GM23338 (cell line): ENCODE measurements around the gene CCDC91. TPM values are rescaled to one million over a fixed set of nuclear protein-coding genes. Genes with fewer than 3 reads are reported as not detected.

Experiments
- ATAC-seq: fragments of 200-7000 bp; cut with Tn5 transposase; 3 replicates; pipeline ENCODE4 v1.9.1; 2020
- DNase-seq: peaks from one replicate; pipeline ENCODE4 v3.0.0-alpha.2; 2015; ENCODE audit warnings: low spot score
- H2AFZ ChIP-seq: fragments of 200-600 bp; sonication (generic); 2 replicates; pipeline ENCODE4 v1.8.0; 2016; ENCODE audit warnings: antibody characterized with exemption, mild to moderate bottlenecking, moderate library complexity
- H3F3A ChIP-seq: fragments of 200-600 bp; sonication (generic); replicated peaks from 2 replicates; pipeline ENCODE4 v1.8.0; 2017; ENCODE audit warnings: antibody characterized with exemption, mixed run types, low read depth
- H3K27ac ChIP-seq: fragments of 200-600 bp; sonication (generic); 2 replicates; pipeline ENCODE4 v1.6.1; 2016; ENCODE audit warnings: low read depth
- H3K27me3 ChIP-seq: fragments of 200-600 bp; sonication (generic); 2 replicates; pipeline ENCODE4 v1.8.0; 2016; ENCODE audit warnings: mild to moderate bottlenecking, mixed run types, moderate library complexity; ENCODE audit not compliant: insufficient read depth
- H3K36me3 ChIP-seq: fragments of 200-600 bp; sonication (generic); 2 replicates; pipeline ENCODE4 v1.8.0; 2016; ENCODE audit warnings: mild to moderate bottlenecking; ENCODE audit not compliant: insufficient read depth
- H3K4me1 ChIP-seq: fragments of 200-600 bp; sonication (generic); 2 replicates; pipeline ENCODE4 v1.8.0; 2016; ENCODE audit warnings: mild to moderate bottlenecking, moderate library complexity; ENCODE audit not compliant: insufficient read depth
- H3K4me2 ChIP-seq: fragments of 200-600 bp; sonication (generic); 2 replicates; pipeline ENCODE4 v1.7.1; 2017; ENCODE audit warnings: mixed run types
- H3K4me3 ChIP-seq: fragments of 200-600 bp; sonication (generic); 2 replicates; pipeline ENCODE4 v1.6.1; 2016; ENCODE audit warnings: mixed run types
- H3K79me2 ChIP-seq: fragments of 200-600 bp; sonication (generic); replicated peaks from 2 replicates; pipeline ENCODE4 v1.8.0; 2017; ENCODE audit warnings: mild to moderate bottlenecking; ENCODE audit not compliant: insufficient read depth
- H3K9me2 ChIP-seq: fragments of 200-600 bp; sonication (generic); 2 replicates; pipeline ENCODE4 v1.8.0; 2017; ENCODE audit not compliant: insufficient read depth
- H4K20me1 ChIP-seq: fragments of 200-600 bp; sonication (generic); replicated peaks from 2 replicates; pipeline ENCODE4 v1.8.0; 2017; ENCODE audit warnings: mild to moderate bottlenecking; ENCODE audit not compliant: insufficient read depth
- H3K27ac Mint-ChIP-seq: 2 replicates; pipeline ENCODE4 v1.8.0; 2020; ENCODE audit warnings: inconsistent platforms, mild to moderate bottlenecking, moderate library complexity, mixed read lengths
- H3K27me3 Mint-ChIP-seq: 3 replicates; pipeline ENCODE4 v1.8.0; 2022; ENCODE audit warnings: low read depth, mild to moderate bottlenecking, moderate library complexity, mixed read lengths, inconsistent platforms; ENCODE audit not compliant: insufficient read depth, poor library complexity
- H3K36me3 Mint-ChIP-seq: 3 replicates; pipeline ENCODE4 v1.8.0; 2021; ENCODE audit warnings: low read depth, mild to moderate bottlenecking, inconsistent platforms, moderate library complexity, mixed read lengths
- H3K4me1 Mint-ChIP-seq: 3 replicates; pipeline ENCODE4 v1.8.0; 2020; ENCODE audit warnings: mild to moderate bottlenecking, inconsistent platforms, mixed read lengths
- H3K4me3 Mint-ChIP-seq: 3 replicates; pipeline ENCODE4 v1.8.0; 2021; ENCODE audit warnings: moderate library complexity, mild to moderate bottlenecking, inconsistent platforms, mixed read lengths
- H3K9me3 Mint-ChIP-seq: 3 replicates; pipeline ENCODE4 v1.8.0; 2020; ENCODE audit warnings: moderate library complexity, mild to moderate bottlenecking, inconsistent platforms, mixed read lengths
- EZH2 ChIP-seq: fragments of 200-600 bp; sonication (generic); IDR thresholded peaks from one replicate; pipeline ENCODE4 v1.8.0; 2017; ENCODE audit warnings: antibody characterized with exemption, mild to moderate bottlenecking, low read depth; ENCODE audit not compliant: unreplicated experiment
- EZH2phosphoT487 ChIP-seq: fragments of 200-600 bp; sonication (generic); IDR thresholded peaks from one replicate; pipeline ENCODE4 v1.8.1; 2018; ENCODE audit warnings: antibody characterized with exemption; ENCODE audit not compliant: unreplicated experiment
- JUNB ChIP-seq: IDR thresholded peaks from one replicate; pipeline ENCODE4 v1.6.1; 2016; ENCODE audit warnings: antibody characterized with exemption; ENCODE audit not compliant: unreplicated experiment
- NANOG ChIP-seq: IDR thresholded peaks from 2 replicates; pipeline ENCODE4 v1.6.1; 2016; ENCODE audit warnings: antibody characterized with exemption, borderline replicate concordance
- STAT1 ChIP-seq: IDR thresholded peaks from one replicate; pipeline ENCODE4 v1.6.1; 2016; ENCODE audit warnings: antibody characterized with exemption; ENCODE audit not compliant: unreplicated experiment
- ZNF114 ChIP-seq: fragments of 250-450 bp; sonication (Bioruptor Pico); IDR thresholded peaks from 2 replicates; pipeline ENCODE4 v1.5.0; 2020; ENCODE audit warnings: mild to moderate bottlenecking, moderate library complexity
- ZNF331 ChIP-seq: fragments of 250-450 bp; sonication (Bioruptor Pico); IDR thresholded peaks from 2 replicates; pipeline ENCODE4 v1.5.0; 2020; ENCODE audit warnings: low read depth, mild to moderate bottlenecking, moderate library complexity
- polyA plus RNA-seq: library from polyadenylated mRNA; unstranded; fragments of >200 nt; fragmentation: Nextera tagmentation; extraction: Ambion mirVana; gene quantifications from 2 replicates; pipeline ENCODE4 v1.2.1, GENCODE V29; 2016
- total RNA-seq: library from RNA; depleted of rRNA; stranded (reverse); fragments of >200 nt; shearing (Covaris generic); gene quantifications from 2 replicates; pipeline ENCODE4 v1.2.3, GENCODE V29; 2014
- TF ChIP-seq, protein P1 (sequence below): fragments of 250-450 bp; sonication (Bioruptor Pico); IDR thresholded peaks from 2 replicates; pipeline ENCODE4 v1.5.0; 2020; ENCODE audit warnings: mild to moderate bottlenecking, moderate library complexity

Gene CCDC91
- total and polyA plus RNA-seq, 2 experiments from 2014 or later, result 24.7 to 48.7 TPM

DNA sequence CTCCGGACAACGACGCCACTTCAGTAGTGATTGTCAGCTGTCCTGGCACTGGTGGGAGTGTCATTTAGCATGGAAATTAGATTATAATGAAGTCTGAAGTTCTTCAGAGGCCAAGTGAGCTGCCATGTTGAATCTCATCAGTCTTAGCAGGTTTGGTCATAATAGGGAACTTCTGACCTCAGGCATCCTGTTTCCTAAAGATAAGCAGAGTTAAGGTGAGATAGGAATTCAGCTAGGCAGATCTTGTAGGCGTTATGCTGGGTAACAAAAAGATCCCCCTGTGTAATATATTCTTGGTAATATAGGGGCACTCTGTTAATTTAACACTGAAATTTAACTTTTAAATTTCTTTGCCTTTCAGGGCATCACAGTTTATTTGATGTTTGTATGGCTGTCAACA lies 137.5 kb downstream of the CCDC91 start:
- Histone ChIP-seq H3K79me2 (no peaks in the 10 kb centered on the region), H3K9me2 (no peaks in the 10 kb centered on the region), H3K4me2 (no peak overlapping the region), H4K20me1 (no peaks in the 10 kb centered on the region), H3K4me1 (peaks cover 3% of the 10 kb centered on the region; the same call in 1 of the 2 replicates), H3K27me3 (no peaks in the 10 kb centered on the region), H3K4me3 (no peak overlapping the region), H2AFZ (no peak overlapping the region), H3K36me3 (no peaks in the 10 kb centered on the region), H3K27ac (no peak overlapping the region), H3F3A (no peaks in the 10 kb centered on the region)
- Mint-ChIP-seq H3K4me1 (peaks cover 13% of the 10 kb centered on the region), H3K27ac (no peak overlapping the region), H3K27me3 (no peaks in the 10 kb centered on the region), H3K9me3 (peaks cover 15% of the 10 kb centered on the region), H3K36me3 (peaks cover 26% of the 10 kb centered on the region; the same call in 2 of the 3 replicates), H3K4me3 (no peak overlapping the region)
- TF ChIP-seq JUNB (no peak), ZNF331 (CRISPR knock-in tag) (no peak), NANOG (no peak), STAT1 (no peak), EZH2 (no peak), ZNF114 (CRISPR knock-in tag) (no peak), EZH2phosphoT487 (no peak)
- TF ChIP-seq, protein P1, sequence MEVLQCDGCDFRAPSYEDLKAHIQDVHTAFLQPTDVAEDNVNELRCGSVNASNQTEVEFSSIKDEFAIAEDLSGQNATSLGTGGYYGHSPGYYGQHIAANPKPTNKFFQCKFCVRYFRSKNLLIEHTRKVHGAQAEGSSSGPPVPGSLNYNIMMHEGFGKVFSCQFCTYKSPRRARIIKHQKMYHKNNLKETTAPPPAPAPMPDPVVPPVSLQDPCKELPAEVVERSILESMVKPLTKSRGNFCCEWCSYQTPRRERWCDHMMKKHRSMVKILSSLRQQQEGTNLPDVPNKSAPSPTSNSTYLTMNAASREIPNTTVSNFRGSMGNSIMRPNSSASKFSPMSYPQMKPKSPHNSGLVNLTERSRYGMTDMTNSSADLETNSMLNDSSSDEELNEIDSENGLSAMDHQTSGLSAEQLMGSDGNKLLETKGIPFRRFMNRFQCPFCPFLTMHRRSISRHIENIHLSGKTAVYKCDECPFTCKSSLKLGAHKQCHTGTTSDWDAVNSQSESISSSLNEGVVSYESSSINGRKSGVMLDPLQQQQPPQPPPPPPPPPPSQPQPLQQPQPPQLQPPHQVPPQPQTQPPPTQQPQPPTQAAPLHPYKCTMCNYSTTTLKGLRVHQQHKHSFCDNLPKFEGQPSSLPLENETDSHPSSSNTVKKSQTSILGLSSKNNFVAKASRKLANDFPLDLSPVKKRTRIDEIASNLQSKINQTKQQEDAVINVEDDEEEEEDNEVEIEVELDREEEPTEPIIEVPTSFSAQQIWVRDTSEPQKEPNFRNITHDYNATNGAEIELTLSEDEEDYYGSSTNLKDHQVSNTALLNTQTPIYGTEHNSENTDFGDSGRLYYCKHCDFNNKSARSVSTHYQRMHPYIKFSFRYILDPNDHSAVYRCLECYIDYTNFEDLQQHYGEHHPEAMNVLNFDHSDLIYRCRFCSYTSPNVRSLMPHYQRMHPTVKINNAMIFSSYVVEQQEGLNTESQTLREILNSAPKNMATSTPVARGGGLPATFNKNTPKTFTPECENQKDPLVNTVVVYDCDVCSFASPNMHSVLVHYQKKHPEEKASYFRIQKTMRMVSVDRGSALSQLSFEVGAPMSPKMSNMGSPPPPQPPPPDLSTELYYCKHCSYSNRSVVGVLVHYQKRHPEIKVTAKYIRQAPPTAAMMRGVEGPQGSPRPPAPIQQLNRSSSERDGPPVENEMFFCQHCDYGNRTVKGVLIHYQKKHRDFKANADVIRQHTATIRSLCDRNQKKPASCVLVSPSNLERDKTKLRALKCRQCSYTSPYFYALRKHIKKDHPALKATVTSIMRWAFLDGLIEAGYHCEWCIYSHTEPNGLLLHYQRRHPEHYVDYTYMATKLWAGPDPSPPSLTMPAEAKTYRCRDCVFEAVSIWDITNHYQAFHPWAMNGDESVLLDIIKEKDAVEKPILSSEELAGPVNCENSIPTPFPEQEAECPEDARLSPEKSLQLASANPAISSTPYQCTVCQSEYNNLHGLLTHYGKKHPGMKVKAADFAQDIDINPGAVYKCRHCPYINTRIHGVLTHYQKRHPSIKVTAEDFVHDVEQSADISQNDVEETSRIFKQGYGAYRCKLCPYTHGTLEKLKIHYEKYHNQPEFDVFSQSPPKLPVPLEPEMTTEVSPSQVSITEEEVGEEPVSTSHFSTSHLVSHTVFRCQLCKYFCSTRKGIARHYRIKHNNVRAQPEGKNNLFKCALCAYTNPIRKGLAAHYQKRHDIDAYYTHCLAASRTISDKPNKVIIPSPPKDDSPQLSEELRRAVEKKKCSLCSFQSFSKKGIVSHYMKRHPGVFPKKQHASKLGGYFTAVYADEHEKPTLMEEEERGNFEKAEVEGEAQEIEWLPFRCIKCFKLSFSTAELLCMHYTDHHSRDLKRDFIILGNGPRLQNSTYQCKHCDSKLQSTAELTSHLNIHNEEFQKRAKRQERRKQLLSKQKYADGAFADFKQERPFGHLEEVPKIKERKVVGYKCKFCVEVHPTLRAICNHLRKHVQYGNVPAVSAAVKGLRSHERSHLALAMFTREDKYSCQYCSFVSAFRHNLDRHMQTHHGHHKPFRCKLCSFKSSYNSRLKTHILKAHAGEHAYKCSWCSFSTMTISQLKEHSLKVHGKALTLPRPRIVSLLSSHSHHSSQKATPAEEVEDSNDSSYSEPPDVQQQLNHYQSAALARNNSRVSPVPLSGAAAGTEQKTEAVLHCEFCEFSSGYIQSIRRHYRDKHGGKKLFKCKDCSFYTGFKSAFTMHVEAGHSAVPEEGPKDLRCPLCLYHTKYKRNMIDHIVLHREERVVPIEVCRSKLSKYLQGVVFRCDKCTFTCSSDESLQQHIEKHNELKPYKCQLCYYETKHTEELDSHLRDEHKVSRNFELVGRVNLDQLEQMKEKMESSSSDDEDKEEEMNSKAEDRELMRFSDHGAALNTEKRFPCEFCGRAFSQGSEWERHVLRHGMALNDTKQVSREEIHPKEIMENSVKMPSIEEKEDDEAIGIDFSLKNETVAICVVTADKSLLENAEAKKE (CRISPR knock-in tag), result no peak
- no peak for DNase-seq
- ATAC-seq, result no peak
